Measurements from ENCODE around the gene MAB21L4. TPM values are rescaled to one million over a fixed set of nuclear protein-coding genes. Genes with fewer than 3 reads are reported as not detected.
"Not testable (repeated sequence)": the region's sequence is repeated elsewhere in the genome, so short reads cannot be mapped to it uniquely, and the experiment has no call there.

Gene MAB21L4
- total RNA-seq, 2 donors from 2014 or later, result 1.1 to 3.5 TPM

GRCh38 chr2:240850026-240850425 lies 45.9 kb downstream of the MAB21L4 start:
- no peak for DNase-seq (ENCODE audit: low spot score)
- intact Hi-C loops (cut with DNase I), result loop anchor here (5.0 kb wide), 1 partner anchor 807 kb away; no protein-coding TSS in a partner anchor

GRCh38 chr2:240848900-240849680 lies 46.9 kb downstream of the MAB21L4 start:
- Histone ChIP-seq H3K27ac (no peak overlapping the region), H3K27me3 (replicated peaks; ENCODE audit: insufficient read depth) (no peaks in the 10 kb centered on the region), H3K4me3 (no peak overlapping the region), H3K36me3 (no peaks in the 10 kb centered on the region), H3K4me1 (replicated peaks) (no peaks in the 10 kb centered on the region), H3K9me3 (no peaks in the 10 kb centered on the region)
- DNase-seq (ENCODE audit: low spot score), result no peak
- intact Hi-C loops (cut with DNase I), result no loop called here
- 70% methylated on average over 12 of the region's 12 CpGs for WGBS
- no peak for TF ChIP-seq POLR2AphosphoS5 (IDR thresholded peaks at IDR 0.05)
- no peak for TF ChIP-seq POLR2A (IDR thresholded peaks at IDR 0.05)
- no peak for TF ChIP-seq CTCF (IDR thresholded peaks at IDR 0.05)

More at GRCh38 chr2:240850026-240850425, 45.9 kb downstream of the MAB21L4 start:
- H3K4me3 ChIP-seq, result no peak overlapping the region
- H3K4me1 ChIP-seq (replicated peaks), result no peaks in the 10 kb centered on the region
- no peaks in the 10 kb centered on the region for H3K36me3 ChIP-seq
- no peaks in the 10 kb centered on the region for H3K9me3 ChIP-seq
- no peaks in the 10 kb centered on the region for H3K27me3 ChIP-seq (replicated peaks; ENCODE audit: insufficient read depth)
- WGBS, result 85% methylated on average over 11 of the region's 11 CpGs
- TF ChIP-seq POLR2AphosphoS5 (IDR thresholded peaks at IDR 0.05) (no peak), POLR2A (IDR thresholded peaks at IDR 0.05) (no peak), CTCF (IDR thresholded peaks at IDR 0.05) (no peak)
- H3K27ac ChIP-seq, result no peak overlapping the region

- no peak overlapping the region for H3K27ac ChIP-seq
- no peak for DNase-seq (ENCODE audit: low spot score)
- no peaks in the 10 kb centered on the region for H3K27me3 ChIP-seq (replicated peaks; ENCODE audit: insufficient read depth)
- H3K4me1 ChIP-seq (replicated peaks), result no peaks in the 10 kb centered on the region
- 90% methylated on average over 13 of the region's 13 CpGs for WGBS
- TF ChIP-seq CTCF (IDR thresholded peaks at IDR 0.05) (no peak), POLR2AphosphoS5 (IDR thresholded peaks at IDR 0.05) (no peak), POLR2A (IDR thresholded peaks at IDR 0.05) (no peak)
- no peak overlapping the region for H3K4me3 ChIP-seq
- no peaks in the 10 kb centered on the region for H3K9me3 ChIP-seq
- no peaks in the 10 kb centered on the region for H3K36me3 ChIP-seq
- intact Hi-C loops (cut with DNase I), result no loop called here
Observed at GRCh38 chr2:240847817-240848216, 48.1 kb downstream of the MAB21L4 start.

GRCh38 chr2:240846873-240847595 lies 48.9 kb downstream of the MAB21L4 start:
- H3K9me3 ChIP-seq, result no peaks in the 10 kb centered on the region
- intact Hi-C loops (cut with DNase I), result no loop called here
- H3K27me3 ChIP-seq (replicated peaks; ENCODE audit: insufficient read depth), result no peaks in the 10 kb centered on the region
- WGBS, result 74% methylated on average over 5 of the region's 5 CpGs
- no peak overlapping the region for H3K27ac ChIP-seq
- DNase-seq (ENCODE audit: low spot score), result no peak
- no peak overlapping the region for H3K4me3 ChIP-seq
- TF ChIP-seq POLR2A (IDR thresholded peaks at IDR 0.05), result no peak
- no peak for TF ChIP-seq POLR2AphosphoS5 (IDR thresholded peaks at IDR 0.05)
- no peak for TF ChIP-seq CTCF (IDR thresholded peaks at IDR 0.05)
- H3K4me1 ChIP-seq (replicated peaks), result no peaks in the 10 kb centered on the region
- H3K36me3 ChIP-seq, result no peaks in the 10 kb centered on the region

- DNase-seq (ENCODE audit: low spot score); H3K36me3 ChIP-seq; intact Hi-C loops (cut with DNase I); H3K9me3 ChIP-seq; H3K27ac ChIP-seq; H3K4me1 ChIP-seq (replicated peaks); H3K4me3 ChIP-seq; H3K27me3 ChIP-seq (replicated peaks; ENCODE audit: insufficient read depth): not testable (repeated sequence)
- WGBS, result 95% methylated on average over 2 of the region's 2 CpGs
Observed at GRCh38 chr2:240846309-240846708, 49.6 kb downstream of the MAB21L4 start.

Measured in prostate gland (tissue), 2 donors.